Left colon (tissue), 2 donors: ENCODE measurements around the gene IGFL4. TPM values are rescaled to one million over a fixed set of nuclear protein-coding genes. Genes with fewer than 3 reads are reported as not detected.

Experiments
- ATAC-seq: fragments of 200-7000 bp; cut with Tn5 transposase; one replicate; pipeline ENCODE4 v1.9.1; 2020; ENCODE audit warnings: mild to moderate bottlenecking, moderate library complexity
- DNase-seq, 2 donors: peaks; one replicate each; pipeline ENCODE4 v3.0.0-alpha.2; 2020
- intact Hi-C, 2 donors: fragments of 100-400 bp; cut with DNase I in 1 of 2; cut with micrococcal nuclease in 1 of 2; formaldehyde crosslinking; loops; one replicate each; pipeline versions ENCODE4 v1.11.2 to v1.14.0; 2022; cut with DNase I, micrococcal nuclease
- total RNA-seq, 2 donors: library from RNA; stranded (reverse); fragmentation: NEBNext Ultra II Directional; extraction: Animal tissue kit (Norgen Biotek cat#: 25700); gene quantifications; one replicate each; pipeline ENCODE4 v1.2.1, GENCODE V29; 2021
- donor health status: DM: no; HTN: no; CAD: no.
- donor health status: DM: yes; HTN: yes; CAD: no.

Gene IGFL4
- total RNA-seq, 2 donors from 2014 or later = not detected

GRCh38 chr19:46025835-46026234 is 15.0 kb downstream of the IGFL4 start:
- no peak for ATAC-seq
- intact Hi-C loops = loop anchor here in 1 of 2 donors (5.0 kb wide), 1 partner anchor 241 kb away; no protein-coding TSS in a partner anchor
- DNase-seq = no peak

DNA sequence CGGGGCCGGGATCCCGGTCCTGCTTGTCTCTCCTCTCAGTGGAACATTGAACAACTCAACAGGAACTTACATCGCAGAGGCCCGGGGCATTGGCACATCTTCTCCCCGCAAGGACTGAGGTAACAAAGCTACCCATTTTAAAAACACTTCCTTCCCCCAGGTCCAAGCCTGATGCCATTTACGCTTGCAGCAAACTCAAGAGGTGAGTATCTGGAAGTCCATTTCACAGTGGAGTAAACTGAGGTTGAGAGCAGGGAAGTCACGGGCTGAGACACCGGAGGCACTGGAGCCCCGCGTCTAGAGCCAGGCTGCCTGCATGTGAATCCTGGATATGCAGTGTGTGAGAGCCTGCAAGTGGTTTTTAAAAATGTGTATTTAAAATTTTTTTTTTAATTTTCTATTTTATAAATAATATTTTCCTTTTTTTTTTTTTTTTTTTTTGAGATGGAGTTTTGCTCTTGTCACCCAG is 17.5 kb downstream of the IGFL4 start:
- ATAC-seq (no peak), DNase-seq (no peak)
- intact Hi-C loops = no loop called here

GRCh38 chr19:46022431-46023310 is 18.1 kb downstream of the IGFL4 start, which contains the start of gene PGLYRP1:
PGLYRP1 (minus strand) TSS chr19:46023053; CDS start chr19:46023021, 32 bp downstream.
- DNase-seq (no peak), ATAC-seq (no peak)
- intact Hi-C loops = no loop called here

DNA sequence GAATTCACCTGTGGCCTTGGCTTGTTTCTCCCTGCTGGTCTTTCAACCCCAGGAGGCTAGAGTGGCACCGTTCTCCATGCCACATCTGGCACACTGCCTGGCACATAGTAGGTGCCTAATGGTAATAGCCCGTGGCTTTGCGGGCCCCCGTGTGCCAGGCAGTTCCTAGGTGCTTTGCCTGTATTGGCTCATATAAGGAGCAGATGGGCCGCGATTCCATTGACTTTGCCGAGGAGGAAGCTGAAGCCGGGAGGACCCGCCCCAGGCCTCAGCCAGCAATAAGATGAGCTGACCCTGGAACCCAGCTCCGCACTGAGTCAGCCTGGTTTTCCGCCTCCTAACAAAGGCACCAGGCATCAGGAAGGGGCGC is 18.8 kb downstream of the IGFL4 start:
- DNase-seq = no peak
- peak; percentile 68 for ATAC-seq
- intact Hi-C loops = no loop called here

DNA sequence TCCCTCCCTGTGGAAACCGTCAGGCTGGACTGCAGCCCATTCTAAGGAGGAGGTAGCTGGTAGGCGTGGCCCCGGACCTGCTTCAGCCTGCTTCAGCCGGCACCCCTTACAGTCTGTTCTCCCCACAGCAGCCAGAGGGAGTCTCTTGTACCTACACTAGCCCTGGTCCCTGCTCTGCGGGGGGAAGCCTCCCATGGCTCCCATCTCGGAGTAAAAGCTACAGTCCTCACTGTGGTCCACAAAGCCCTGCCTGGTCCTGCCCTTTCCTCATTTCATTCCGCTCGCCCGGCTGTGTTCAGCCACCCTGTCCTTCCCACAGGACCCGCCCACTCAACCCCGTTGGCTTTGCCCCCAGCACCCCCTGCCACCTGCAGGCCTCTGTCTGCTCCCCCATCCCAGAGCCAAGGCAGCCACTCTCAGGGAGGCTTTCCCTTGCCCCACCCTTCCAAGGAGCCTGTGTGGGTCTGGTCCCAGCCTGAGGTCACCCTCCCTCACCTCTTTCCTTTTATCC is 19.2 kb downstream of the IGFL4 start:
- intact Hi-C loops = no loop called here
- ATAC-seq = peak; percentile 68
- peak; percentile 49 to 55 for DNase-seq

DNA sequence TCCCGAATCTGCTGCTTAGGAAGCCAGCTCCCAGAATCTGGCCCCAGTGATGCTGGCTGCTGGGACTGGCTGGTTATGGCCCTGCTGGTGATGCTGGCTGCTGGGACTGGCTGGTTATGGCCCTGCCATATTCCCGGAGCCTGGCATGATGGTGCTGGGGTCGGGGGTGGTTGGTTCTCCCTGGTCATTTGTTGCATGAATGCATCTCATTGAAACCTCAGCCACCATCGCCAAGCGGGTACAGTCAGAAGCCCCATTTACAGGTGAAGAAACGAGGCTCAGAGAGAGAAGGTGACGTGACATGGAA is 20.0 kb downstream of the IGFL4 start:
- intact Hi-C loops = no loop called here
- no peak for DNase-seq
- no peak for ATAC-seq

DNA sequence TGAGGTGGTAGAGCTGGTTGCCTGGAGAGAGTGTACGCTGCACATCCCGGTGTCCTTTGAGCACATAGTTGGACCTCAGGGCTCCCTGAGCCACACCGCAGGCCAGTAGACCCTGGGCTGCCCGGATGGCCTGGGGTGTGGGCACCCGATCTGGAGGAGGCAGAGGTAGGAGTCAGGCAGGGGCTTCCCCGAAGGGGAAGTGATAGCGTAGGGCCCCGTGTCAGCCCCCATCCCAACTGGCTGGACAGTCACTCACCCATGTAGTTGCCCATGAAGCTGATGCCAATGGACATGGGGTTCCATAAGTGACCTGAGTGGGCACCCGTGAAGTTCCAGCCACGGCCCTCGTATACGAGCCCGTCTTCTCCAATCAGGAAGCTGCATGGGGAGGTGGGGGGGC is 21.5 kb downstream of the IGFL4 start:
- no peak for DNase-seq
- no peak for ATAC-seq
- intact Hi-C loops = no loop called here

DNA sequence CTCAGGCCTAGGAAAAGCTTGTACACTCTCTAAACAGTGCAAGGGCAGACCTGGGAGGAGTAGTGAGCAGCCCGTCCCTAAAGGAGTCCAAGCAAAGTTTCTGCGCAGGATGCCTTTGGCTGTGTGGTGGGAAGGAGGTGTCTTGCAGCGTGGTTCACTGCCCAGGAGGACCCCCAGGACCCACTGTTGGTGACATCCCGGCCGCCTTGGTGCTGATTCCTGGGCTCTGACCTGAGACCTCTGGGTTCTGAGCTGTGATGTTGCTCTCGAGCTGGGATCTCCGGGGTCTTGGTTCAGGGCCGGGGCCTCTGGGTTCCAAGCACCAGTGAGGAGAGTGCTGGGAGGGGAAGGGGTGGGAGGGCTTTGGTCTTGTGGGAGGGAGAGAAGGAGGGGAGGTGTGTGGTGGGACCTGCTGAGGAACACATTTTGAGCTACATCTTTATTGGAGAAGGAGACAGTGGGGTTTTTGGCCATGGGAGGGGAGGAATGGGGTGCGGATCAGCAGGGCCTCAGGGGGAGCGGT is 22.0 kb downstream of the IGFL4 start:
- intact Hi-C loops = no loop called here
- ATAC-seq = no peak

GRCh38 chr19:46017874-46018675 is 22.7 kb downstream of the IGFL4 start:
- ATAC-seq = no peak
- DNase-seq = no peak
- intact Hi-C loops = no loop called here

More for the DNA sequence above, 22.0 kb downstream of the IGFL4 start:
- no peak for DNase-seq

- no peak for DNase-seq
- no peak for ATAC-seq
- intact Hi-C loops = no loop called here
Measured at GRCh38 chr19:46017095-46017429, 23.7 kb downstream of the IGFL4 start.

GRCh38 chr19:46016426-46017094 is 24.2 kb downstream of the IGFL4 start:
- DNase-seq = peak; percentile 69 to 89
- intact Hi-C loops = no loop called here
- peak; percentile 67 for ATAC-seq

DNA sequence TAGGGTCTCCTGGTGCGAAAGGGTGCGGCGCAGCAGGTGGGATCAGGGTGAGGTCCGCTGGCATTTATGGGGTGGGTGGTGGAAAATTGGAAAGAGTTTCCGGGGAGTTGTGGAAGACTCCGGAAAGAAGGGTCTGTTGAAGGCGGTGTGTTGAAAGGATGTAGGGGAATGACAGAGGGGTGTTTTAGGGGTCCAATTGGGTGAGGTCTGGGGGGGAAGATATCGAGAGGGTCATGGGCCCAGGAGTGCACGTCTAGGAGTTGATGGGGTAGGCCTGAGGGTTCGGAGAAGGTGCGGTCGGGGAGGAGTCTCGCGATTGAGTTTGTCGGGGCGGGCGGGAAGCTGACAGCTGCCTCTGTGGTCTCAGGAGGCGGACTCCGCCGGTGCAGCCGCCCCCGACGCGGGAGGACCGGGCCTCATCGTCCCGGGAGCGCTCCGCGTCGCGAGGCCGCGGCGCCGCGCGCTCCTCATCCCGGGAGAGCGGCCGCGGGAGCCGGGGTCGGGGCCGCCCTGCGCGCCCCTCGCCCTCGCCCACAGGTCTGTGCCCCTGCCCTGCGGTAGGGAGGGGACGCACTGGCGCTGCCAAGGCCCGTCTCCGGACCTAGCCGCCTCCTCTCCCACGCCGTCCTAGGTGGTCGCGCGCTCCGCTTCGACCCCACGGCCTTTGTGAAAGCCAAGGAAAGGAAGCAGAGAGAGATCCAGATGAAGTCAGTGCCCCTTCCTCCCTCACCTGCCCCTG is 24.9 kb downstream of the IGFL4 start:
- intact Hi-C loops = no loop called here
- DNase-seq (peak in 1 of 2 donors; percentile 44), ATAC-seq (peak; percentile 13)

GRCh38 chr19:46014941-46015686 is 25.7 kb downstream of the IGFL4 start:
- ATAC-seq (peak; percentile 89), DNase-seq (peak; percentile 81 to 90)
- intact Hi-C loops = no loop called here

DNA sequence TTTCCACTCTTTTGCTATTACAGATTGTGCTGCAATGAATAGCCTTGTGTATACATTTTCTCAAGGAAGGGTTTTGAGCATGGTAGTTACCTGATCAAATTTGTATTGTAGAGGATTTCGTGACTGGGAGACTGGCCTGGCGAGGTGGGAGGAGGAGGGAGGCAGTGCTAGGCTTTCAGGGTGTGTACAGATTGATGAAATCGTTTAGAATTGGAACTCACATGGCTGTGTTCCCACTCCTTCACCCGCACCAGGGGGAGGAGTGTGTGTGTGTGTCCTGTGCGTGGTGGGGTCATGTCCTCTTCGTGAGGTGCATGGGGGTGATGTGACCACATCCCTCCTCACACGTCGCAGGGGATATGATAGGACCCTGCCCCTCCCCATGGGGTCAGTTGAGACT is 26.3 kb downstream of the IGFL4 start:
- DNase-seq (no peak), ATAC-seq (no peak)
- intact Hi-C loops = no loop called here

DNA sequence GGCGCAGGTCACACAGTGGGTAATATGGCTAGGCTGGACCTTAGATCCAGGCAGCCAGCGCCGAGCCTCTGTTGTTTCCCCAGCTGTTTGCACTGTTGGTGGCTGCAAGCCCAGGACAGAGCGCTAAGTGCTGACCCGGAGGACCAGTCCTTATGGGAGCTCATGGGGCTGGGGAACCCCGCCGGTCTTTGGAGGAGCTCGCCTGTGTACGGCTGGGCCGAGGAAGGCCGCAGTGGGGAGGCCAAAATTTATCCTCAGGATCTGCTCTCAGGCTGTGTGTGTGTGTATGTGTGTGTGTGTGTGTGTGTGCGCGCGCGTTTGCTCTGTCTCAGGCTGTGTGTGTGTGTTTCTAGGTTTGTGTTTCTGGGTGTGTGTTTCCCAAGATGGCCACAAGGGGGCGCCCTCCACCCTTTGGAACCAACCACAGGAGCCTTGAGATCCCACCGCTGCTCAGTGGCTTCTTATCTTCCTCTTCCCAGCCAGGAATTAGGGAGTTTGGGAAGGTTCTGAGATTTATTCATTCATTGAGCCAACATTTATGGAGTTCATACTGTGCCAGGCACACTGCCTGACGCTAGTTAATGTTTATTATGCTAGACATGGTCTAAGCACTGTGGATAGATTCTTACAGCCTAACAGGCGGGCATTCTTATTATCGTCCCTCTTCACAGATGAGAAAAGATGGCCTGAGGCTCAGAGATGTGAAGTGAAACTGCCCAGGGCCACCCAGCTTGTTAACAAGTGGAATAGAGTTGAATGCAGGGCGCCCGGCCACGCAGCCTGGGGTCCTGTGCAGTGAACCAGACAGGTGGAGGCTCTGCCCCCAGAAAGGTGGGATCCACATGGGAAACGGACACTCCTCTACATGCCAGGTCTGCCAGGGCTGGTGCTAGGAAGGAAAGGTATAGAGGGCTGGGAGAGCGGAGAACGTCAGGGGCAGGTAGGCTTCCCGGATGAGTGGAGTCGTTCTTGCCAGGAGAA is 31.0 kb downstream of the IGFL4 start:
- intact Hi-C loops = no loop called here
- DNase-seq (peak in 1 of 2 donors; percentile 73), ATAC-seq (peak; percentile 85)

DNA sequence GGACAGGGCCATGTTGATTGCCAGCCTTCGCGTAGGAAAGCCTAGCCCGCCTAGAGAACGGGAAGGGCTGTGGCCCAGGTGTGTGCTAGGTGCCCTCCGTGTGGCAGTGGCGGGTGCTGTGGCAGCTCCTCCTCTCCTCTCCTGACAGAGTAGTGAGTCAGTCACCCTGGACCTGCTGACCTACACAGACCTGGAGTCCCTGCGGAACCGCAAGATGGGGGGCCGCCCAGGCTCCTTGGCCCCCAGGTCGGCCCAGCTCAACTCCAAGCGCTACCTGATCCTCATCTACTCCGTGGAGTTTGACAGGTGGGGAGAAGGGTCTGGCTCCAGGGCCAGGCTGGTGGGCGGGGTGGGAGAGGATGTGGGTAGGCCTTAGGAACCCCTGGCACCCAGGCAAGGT is 34.4 kb downstream of the IGFL4 start:
- DNase-seq (no peak), ATAC-seq (no peak)
- intact Hi-C loops = no loop called here
